ENCODE data around the gene TMEM132E. TPM values are rescaled to one million over a fixed set of nuclear protein-coding genes. Genes with fewer than 3 reads are reported as not detected.

TMEM132E gene
- total RNA-seq, 3 donors from 2014 or later = under 0.01 TPM; not detected in 1

DNA sequence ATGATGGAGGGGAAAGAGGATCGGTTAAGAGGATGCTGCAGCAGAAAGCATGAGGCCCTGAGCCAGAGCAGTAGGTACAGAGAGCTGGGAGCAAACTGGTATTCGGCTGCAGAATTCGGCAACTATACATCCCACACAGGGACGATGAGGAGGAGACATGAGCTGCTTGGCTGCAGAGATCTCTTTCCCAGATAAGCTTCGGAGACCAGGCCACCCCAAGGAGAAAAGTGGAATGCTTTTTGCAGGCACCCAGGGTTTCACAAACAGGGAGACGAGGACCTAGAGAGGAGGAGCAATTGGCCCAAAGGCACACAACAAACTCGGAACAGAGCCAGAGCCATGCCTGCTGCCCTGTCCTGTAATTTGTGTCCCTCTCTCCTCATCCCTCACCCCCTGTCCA, 62.0 kb downstream of the TMEM132E start:
- Histone ChIP-seq H3K9me3 (no peaks in the 10 kb centered on the region), H3K27ac (no peak overlapping the region), H3K27me3 (peaks cover 3 to 56% of the 10 kb centered on the region in 2 donors), H3K36me3 (no peaks in the 10 kb centered on the region), H3K4me1 (no peaks in the 10 kb centered on the region), H3K4me3 (no peak overlapping the region)
- TF ChIP-seq, protein P1, sequence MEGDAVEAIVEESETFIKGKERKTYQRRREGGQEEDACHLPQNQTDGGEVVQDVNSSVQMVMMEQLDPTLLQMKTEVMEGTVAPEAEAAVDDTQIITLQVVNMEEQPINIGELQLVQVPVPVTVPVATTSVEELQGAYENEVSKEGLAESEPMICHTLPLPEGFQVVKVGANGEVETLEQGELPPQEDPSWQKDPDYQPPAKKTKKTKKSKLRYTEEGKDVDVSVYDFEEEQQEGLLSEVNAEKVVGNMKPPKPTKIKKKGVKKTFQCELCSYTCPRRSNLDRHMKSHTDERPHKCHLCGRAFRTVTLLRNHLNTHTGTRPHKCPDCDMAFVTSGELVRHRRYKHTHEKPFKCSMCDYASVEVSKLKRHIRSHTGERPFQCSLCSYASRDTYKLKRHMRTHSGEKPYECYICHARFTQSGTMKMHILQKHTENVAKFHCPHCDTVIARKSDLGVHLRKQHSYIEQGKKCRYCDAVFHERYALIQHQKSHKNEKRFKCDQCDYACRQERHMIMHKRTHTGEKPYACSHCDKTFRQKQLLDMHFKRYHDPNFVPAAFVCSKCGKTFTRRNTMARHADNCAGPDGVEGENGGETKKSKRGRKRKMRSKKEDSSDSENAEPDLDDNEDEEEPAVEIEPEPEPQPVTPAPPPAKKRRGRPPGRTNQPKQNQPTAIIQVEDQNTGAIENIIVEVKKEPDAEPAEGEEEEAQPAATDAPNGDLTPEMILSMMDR (IDR thresholded peaks at IDR 0.05) = no peak
- TF ChIP-seq POLR2AphosphoS5 (IDR thresholded peaks at IDR 0.05) (no peak), POLR2A (IDR thresholded peaks at IDR 0.05) (no peak)
- no peak for DNase-seq (ENCODE audit: low spot score in 2 of 2)
- intact Hi-C loops (cut with DNase I; ENCODE audit: low total_unique reads) = no loop called here

GRCh38 chr17:34644941-34645550, 65.7 kb downstream of the TMEM132E start:
- intact Hi-C loops (cut with DNase I; ENCODE audit: low total_unique reads) = no loop called here

GRCh38 chr17:34645594-34645993, 66.2 kb downstream of the TMEM132E start:
- DNase-seq (ENCODE audit: low spot score in 2 of 2) = no peak
- Histone ChIP-seq H3K4me3 (no peak overlapping the region), H3K4me1 (no peaks in the 10 kb centered on the region), H3K27me3 (peaks cover 0 to 16% of the 10 kb centered on the region in 2 donors), H3K36me3 (no peaks in the 10 kb centered on the region), H3K9me3 (no peaks in the 10 kb centered on the region), H3K27ac (no peak overlapping the region)
- TF ChIP-seq POLR2A (IDR thresholded peaks at IDR 0.05) (no peak), POLR2AphosphoS5 (IDR thresholded peaks at IDR 0.05) (no peak)
- TF ChIP-seq, protein P1 (IDR thresholded peaks at IDR 0.05) = no peak
- intact Hi-C loops (cut with DNase I; ENCODE audit: low total_unique reads) = no loop called here

More at GRCh38 chr17:34644941-34645550, 65.7 kb downstream of the TMEM132E start:
- TF ChIP-seq, protein P1 (IDR thresholded peaks at IDR 0.05) = no peak
- no peak for TF ChIP-seq POLR2AphosphoS5 (IDR thresholded peaks at IDR 0.05)
- TF ChIP-seq POLR2A (IDR thresholded peaks at IDR 0.05) = no peak
- H3K27ac ChIP-seq = no peak overlapping the region
- H3K4me3 ChIP-seq = no peak overlapping the region
- DNase-seq (ENCODE audit: low spot score in 2 of 2) = no peak
- no peaks in the 10 kb centered on the region for H3K4me1 ChIP-seq
- H3K27me3 ChIP-seq = peaks cover 0 to 22% of the 10 kb centered on the region in 2 donors
- no peaks in the 10 kb centered on the region for H3K9me3 ChIP-seq
- no peaks in the 10 kb centered on the region for H3K36me3 ChIP-seq

GRCh38 chr17:34647511-34647910, 68.1 kb downstream of the TMEM132E start:
- no peaks in the 10 kb centered on the region for H3K9me3 ChIP-seq
- TF ChIP-seq, protein P1 (IDR thresholded peaks at IDR 0.05) = no peak
- no peak for TF ChIP-seq POLR2AphosphoS5 (IDR thresholded peaks at IDR 0.05)
- no peak for TF ChIP-seq POLR2A (IDR thresholded peaks at IDR 0.05)
- H3K4me1 ChIP-seq = no peaks in the 10 kb centered on the region
- H3K27me3 ChIP-seq = peaks cover 0 to 17% of the 10 kb centered on the region in 2 donors
- no peaks in the 10 kb centered on the region for H3K36me3 ChIP-seq
- H3K27ac ChIP-seq = no peak overlapping the region
- DNase-seq (ENCODE audit: low spot score in 2 of 2) = no peak
- intact Hi-C loops (cut with DNase I; ENCODE audit: low total_unique reads) = no loop called here
- no peak overlapping the region for H3K4me3 ChIP-seq

DNA sequence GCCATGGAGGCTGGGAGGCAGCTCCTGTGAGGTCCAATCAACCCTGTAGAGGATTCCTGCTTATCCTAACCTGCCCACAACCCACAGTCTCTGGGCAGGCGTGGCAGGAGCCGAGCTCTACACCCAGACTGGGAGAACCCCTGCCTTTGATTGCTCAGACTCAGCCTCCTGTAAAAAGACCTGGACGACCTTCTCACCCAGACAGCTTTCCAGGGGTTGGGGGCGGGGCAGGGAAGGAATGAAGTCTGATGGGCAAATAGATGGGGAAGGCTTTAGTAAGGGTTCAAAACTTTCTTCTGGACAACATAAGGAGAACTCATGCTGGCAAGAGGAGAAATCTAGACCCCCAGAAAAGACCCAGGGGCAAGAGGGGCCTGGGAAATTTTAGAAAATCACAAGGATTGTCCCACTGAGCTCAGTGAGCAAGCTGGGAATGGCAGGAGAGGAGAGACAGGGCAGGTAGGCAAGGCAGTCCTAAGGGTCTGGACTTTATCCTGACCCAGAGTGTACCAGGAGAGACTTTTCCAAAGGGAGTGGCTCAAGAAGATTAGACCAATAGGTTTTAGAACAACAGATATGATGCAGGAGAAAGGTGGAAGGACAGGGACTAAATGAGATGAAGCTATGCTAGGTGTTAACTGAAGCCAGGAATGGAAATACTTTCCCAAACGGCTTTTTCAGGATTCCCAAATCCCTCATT, 70.8 kb downstream of the TMEM132E start:
- intact Hi-C loops (cut with DNase I; ENCODE audit: low total_unique reads) = no loop called here
- Histone ChIP-seq H3K9me3 (no peaks in the 10 kb centered on the region), H3K4me1 (no peaks in the 10 kb centered on the region), H3K27ac (no peak overlapping the region), H3K36me3 (no peaks in the 10 kb centered on the region), H3K4me3 (no peak overlapping the region), H3K27me3 (peaks cover 0 to 10% of the 10 kb centered on the region in 2 donors)
- DNase-seq (ENCODE audit: low spot score in 2 of 2) = no peak
- no peak for TF ChIP-seq POLR2A (IDR thresholded peaks at IDR 0.05)
- TF ChIP-seq POLR2AphosphoS5 (IDR thresholded peaks at IDR 0.05) = no peak
- TF ChIP-seq, protein P1 (IDR thresholded peaks at IDR 0.05) = no peak

Measured in breast epithelium (tissue), 4 donors.